ENCODE measurements around the gene CLNK. TPM values are rescaled to one million over a fixed set of nuclear protein-coding genes. Genes with fewer than 3 reads are reported as not detected.
A peak's percentile ranks its signal among the peaks of the same experiment; 100 is the strongest.

The CLNK gene
- total RNA-seq, 2 experiments from 2014 or later: 0.05 to 0.17 TPM

- no peak for ATAC-seq (ENCODE audit: poor library complexity)
- intact Hi-C loops (cut with DNase I, micrococcal nuclease): no loop called here
- Histone ChIP-seq H3K27ac (ENCODE audit: low read depth in 1 of 2, low read length in 2 of 2) (no peak overlapping the region), H3K36me3 (ENCODE audit: insufficient read depth, low read length) (no peaks in the 10 kb centered on the region), H3K4me1 (ENCODE audit: insufficient read depth, low read length) (no peaks in the 10 kb centered on the region), H3K4me3 (ENCODE audit: low read length) (no peak overlapping the region), H3K27me3 (ENCODE audit: control insufficient read depth in 1 of 2, insufficient read depth in 2 of 2, low read length in 2 of 2) (no peaks in the 10 kb centered on the region), H3K9me3 (ENCODE audit: control insufficient read depth in 1 of 2, insufficient read depth in 1 of 2, low read length in 2 of 2) (peaks cover 0 to 3% of the 10 kb centered on the region in 2 experiments)
- no peak for TF ChIP-seq CTCF (IDR thresholded peaks at IDR 0.05)
- ChIA-PET POLR2A (no interaction called here), CTCF (interaction anchor here (0.7 kb wide), 1 partner anchor 1079 kb away, joined by 3 read pairs; no protein-coding TSS in a partner anchor)
- H3K9me3 Mint-ChIP-seq: no peaks in the 10 kb centered on the region
- H3K4me3 Mint-ChIP-seq: peak overlapping the region; percentile 18
- no peak overlapping the region for H3K27ac Mint-ChIP-seq
- peaks cover 19% of the 10 kb centered on the region for H3K4me1 Mint-ChIP-seq (ENCODE audit: low read depth)
- DNase-seq: no peak
- peaks cover 5% of the 10 kb centered on the region for H3K27me3 Mint-ChIP-seq
- H3K36me3 Mint-ChIP-seq (ENCODE audit: low read depth): no peaks in the 10 kb centered on the region
Observed at GRCh38 chr4:10655968-10656367, 28.6 kb downstream of the CLNK start.

GRCh38 chr4:10648479-10648878 is 36.1 kb downstream of the CLNK start:
- Mint-ChIP-seq H3K27ac (no peak overlapping the region), H3K27me3 (peaks cover 5% of the 10 kb centered on the region), H3K4me1 (ENCODE audit: low read depth) (no peaks in the 10 kb centered on the region), H3K36me3 (ENCODE audit: low read depth) (no peaks in the 10 kb centered on the region), H3K4me3 (no peak overlapping the region), H3K9me3 (no peaks in the 10 kb centered on the region)
- no peaks in the 10 kb centered on the region for H3K36me3 ChIP-seq (ENCODE audit: insufficient read depth, low read length)
- H3K27ac ChIP-seq (ENCODE audit: low read depth in 1 of 2, low read length in 2 of 2): no peak overlapping the region
- no peaks in the 10 kb centered on the region for H3K4me1 ChIP-seq (ENCODE audit: insufficient read depth, low read length)
- DNase-seq: no peak
- ChIA-PET CTCF (no interaction called here), POLR2A (no interaction called here)
- no peak for TF ChIP-seq CTCF (IDR thresholded peaks at IDR 0.05)
- intact Hi-C loops (cut with DNase I, micrococcal nuclease): no loop called here
- no peak for ATAC-seq (ENCODE audit: poor library complexity)
- H3K4me3 ChIP-seq (ENCODE audit: low read length): no peak overlapping the region
- no peaks in the 10 kb centered on the region for H3K27me3 ChIP-seq (ENCODE audit: control insufficient read depth in 1 of 2, insufficient read depth in 2 of 2, low read length in 2 of 2)
- H3K9me3 ChIP-seq (ENCODE audit: control insufficient read depth in 1 of 2, insufficient read depth in 1 of 2, low read length in 2 of 2): no peaks in the 10 kb centered on the region

GRCh38 chr4:10647846-10648245 is 36.7 kb downstream of the CLNK start:
- TF ChIP-seq CTCF (IDR thresholded peaks at IDR 0.05): no peak
- Mint-ChIP-seq H3K4me3 (no peak overlapping the region), H3K4me1 (ENCODE audit: low read depth) (no peaks in the 10 kb centered on the region), H3K27me3 (peaks cover 5% of the 10 kb centered on the region), H3K9me3 (no peaks in the 10 kb centered on the region), H3K27ac (no peak overlapping the region), H3K36me3 (ENCODE audit: low read depth) (no peaks in the 10 kb centered on the region)
- ChIA-PET CTCF (no interaction called here), POLR2A (no interaction called here)
- Histone ChIP-seq H3K4me3 (ENCODE audit: low read length) (no peak overlapping the region), H3K27ac (ENCODE audit: low read depth in 1 of 2, low read length in 2 of 2) (no peak overlapping the region), H3K9me3 (ENCODE audit: control insufficient read depth in 1 of 2, insufficient read depth in 1 of 2, low read length in 2 of 2) (no peaks in the 10 kb centered on the region), H3K4me1 (ENCODE audit: insufficient read depth, low read length) (no peaks in the 10 kb centered on the region), H3K36me3 (ENCODE audit: insufficient read depth, low read length) (no peaks in the 10 kb centered on the region), H3K27me3 (ENCODE audit: control insufficient read depth in 1 of 2, insufficient read depth in 2 of 2, low read length in 2 of 2) (no peaks in the 10 kb centered on the region)
- no peak for DNase-seq
- intact Hi-C loops (cut with DNase I, micrococcal nuclease): no loop called here
- ATAC-seq (ENCODE audit: poor library complexity): no peak

Data from CD4-positive, alpha-beta T cell (primary cell).